ENCODE data around the gene ATP8B1.

DNA sequence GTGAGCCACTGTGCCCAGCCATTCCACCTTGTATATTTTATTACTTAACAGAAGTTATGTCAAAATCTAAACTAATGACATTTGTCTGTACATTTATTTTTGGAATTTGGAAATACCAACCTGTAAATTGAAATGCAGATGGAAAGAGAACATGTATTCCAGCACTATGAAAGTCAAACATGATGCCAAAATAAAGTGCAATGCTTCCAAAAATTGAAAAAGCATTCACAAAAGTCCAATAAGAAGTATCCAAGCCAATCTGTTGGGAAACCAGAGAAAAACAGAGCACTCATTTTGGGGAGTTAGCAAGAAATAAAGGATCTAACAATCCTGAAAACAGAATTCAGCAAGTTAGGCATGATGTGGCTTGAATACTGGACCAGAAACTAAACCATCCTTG is 151.2 kb downstream of the ATP8B1 start:
- TF ChIP-seq, protein P1, sequence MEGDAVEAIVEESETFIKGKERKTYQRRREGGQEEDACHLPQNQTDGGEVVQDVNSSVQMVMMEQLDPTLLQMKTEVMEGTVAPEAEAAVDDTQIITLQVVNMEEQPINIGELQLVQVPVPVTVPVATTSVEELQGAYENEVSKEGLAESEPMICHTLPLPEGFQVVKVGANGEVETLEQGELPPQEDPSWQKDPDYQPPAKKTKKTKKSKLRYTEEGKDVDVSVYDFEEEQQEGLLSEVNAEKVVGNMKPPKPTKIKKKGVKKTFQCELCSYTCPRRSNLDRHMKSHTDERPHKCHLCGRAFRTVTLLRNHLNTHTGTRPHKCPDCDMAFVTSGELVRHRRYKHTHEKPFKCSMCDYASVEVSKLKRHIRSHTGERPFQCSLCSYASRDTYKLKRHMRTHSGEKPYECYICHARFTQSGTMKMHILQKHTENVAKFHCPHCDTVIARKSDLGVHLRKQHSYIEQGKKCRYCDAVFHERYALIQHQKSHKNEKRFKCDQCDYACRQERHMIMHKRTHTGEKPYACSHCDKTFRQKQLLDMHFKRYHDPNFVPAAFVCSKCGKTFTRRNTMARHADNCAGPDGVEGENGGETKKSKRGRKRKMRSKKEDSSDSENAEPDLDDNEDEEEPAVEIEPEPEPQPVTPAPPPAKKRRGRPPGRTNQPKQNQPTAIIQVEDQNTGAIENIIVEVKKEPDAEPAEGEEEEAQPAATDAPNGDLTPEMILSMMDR (IDR thresholded peaks at IDR 0.05; ENCODE audit: insufficient read depth, low read length, poor library complexity, severe bottlenecking) = no peak
- no peak for TF ChIP-seq EZH2phosphoT487 (conservative IDR thresholded peaks at IDR 0.05; ENCODE audit: low read length)

Data from SU-DHL-6 (cell line).